ENCODE data around the gene CDH8. TPM values are rescaled to one million over a fixed set of nuclear protein-coding genes. Genes with fewer than 3 reads are reported as not detected.

Gene CDH8
- total and polyA plus RNA-seq, 2 donors (not counting 3 experiments of a cell fraction or from before 2014, with no cell fraction given) = not detected

DNA sequence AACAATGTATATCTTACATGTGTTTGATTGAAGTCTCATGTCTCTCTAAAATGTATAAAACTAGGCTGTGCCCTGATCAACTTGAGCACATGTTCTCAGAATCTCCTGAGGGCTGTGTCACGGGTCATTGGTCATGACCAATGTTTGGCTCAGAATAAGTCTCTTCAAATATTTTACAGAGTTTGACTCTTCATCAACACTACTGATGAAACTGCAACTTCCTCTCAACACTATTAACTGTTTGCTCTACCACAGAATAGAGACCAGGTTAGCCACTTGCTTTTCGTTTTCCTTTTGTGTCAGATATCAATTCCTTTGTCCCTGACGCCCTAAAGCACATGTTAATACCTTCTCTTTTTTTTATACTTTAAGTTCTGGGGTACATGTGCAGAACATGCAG, 358.1 kb downstream of the CDH8 start:
- intact Hi-C loops (cut with micrococcal nuclease) = no loop called here
- Histone ChIP-seq H3K9ac (replicated peaks; ENCODE audit: extremely low read depth, insufficient read depth, low read length) (no peak overlapping the region), H4K20me1 (replicated peaks; ENCODE audit: control insufficient read depth, extremely low read depth, insufficient read depth, low read length) (no peaks in the 10 kb centered on the region), H3K27me3 (ENCODE audit: control insufficient read depth in 2 of 2, insufficient read depth in 2 of 2, low read length in 2 of 2) (no peaks in the 10 kb centered on the region), H3K4me1 (ENCODE audit: control insufficient read depth, extremely low read depth, insufficient read depth, low read length) (no peaks in the 10 kb centered on the region), H3K4me3 (replicated peaks in 1 of 3; ENCODE audit: insufficient read depth in 1 of 3, low read depth in 1 of 3, low read length in 3 of 3) (no peak overlapping the region), H2AFZ (ENCODE audit: low read depth, low read length) (no peak overlapping the region), H3K79me2 (ENCODE audit: control insufficient read depth, insufficient read depth, low read length) (no peaks in the 10 kb centered on the region), H3K9me1 (replicated peaks; ENCODE audit: control insufficient read depth, extremely low read depth, insufficient read depth, low read length) (no peaks in the 10 kb centered on the region), H3K4me2 (ENCODE audit: insufficient read depth, low read length) (no peak overlapping the region), H3K36me3 (ENCODE audit: control insufficient read depth in 2 of 2, extremely low read depth in 1 of 2, insufficient read depth in 2 of 2, low read length in 2 of 2) (no peaks in the 10 kb centered on the region), H3K27ac (ENCODE audit: insufficient read depth, low read depth, low read length) (no peak overlapping the region), H3K9me3 (replicated peaks; ENCODE audit: control insufficient read depth, insufficient read depth, low read length) (no peaks in the 10 kb centered on the region)
- DNase-seq (ENCODE audit: low read depth, low spot score) (no peak), FAIRE-seq (no peak)
- no TSS peak for BruUV-seq (replicated peaks)
- CTCF ChIA-PET = no interaction called here
- TF ChIP-seq MYC (IDR thresholded peaks at IDR 0.05; ENCODE audit: low read depth, low read length) (no peak), POLR2A (IDR thresholded peaks at IDR 0.05; ENCODE audit: low read depth, low read length) (no peak), EZH2 (IDR thresholded peaks at IDR 0.05; ENCODE audit: borderline replicate concordance, low read depth, low read length, severe bottlenecking) (no peak), GATA2 (IDR thresholded peaks at IDR 0.05; ENCODE audit: insufficient read depth, insufficient read length, low read depth, low read length) (no peak), JUN (IDR thresholded peaks at IDR 0.05; ENCODE audit: borderline replicate concordance, insufficient read depth, insufficient read length, low read depth) (no peak), POLR2AphosphoS5 (IDR thresholded peaks at IDR 0.05; ENCODE audit: insufficient read depth, low read depth, low read length) (no peak), FOS (IDR thresholded peaks at IDR 0.05; ENCODE audit: borderline replicate concordance, insufficient read depth, low read length) (no peak)
- TF ChIP-seq, protein P1, sequence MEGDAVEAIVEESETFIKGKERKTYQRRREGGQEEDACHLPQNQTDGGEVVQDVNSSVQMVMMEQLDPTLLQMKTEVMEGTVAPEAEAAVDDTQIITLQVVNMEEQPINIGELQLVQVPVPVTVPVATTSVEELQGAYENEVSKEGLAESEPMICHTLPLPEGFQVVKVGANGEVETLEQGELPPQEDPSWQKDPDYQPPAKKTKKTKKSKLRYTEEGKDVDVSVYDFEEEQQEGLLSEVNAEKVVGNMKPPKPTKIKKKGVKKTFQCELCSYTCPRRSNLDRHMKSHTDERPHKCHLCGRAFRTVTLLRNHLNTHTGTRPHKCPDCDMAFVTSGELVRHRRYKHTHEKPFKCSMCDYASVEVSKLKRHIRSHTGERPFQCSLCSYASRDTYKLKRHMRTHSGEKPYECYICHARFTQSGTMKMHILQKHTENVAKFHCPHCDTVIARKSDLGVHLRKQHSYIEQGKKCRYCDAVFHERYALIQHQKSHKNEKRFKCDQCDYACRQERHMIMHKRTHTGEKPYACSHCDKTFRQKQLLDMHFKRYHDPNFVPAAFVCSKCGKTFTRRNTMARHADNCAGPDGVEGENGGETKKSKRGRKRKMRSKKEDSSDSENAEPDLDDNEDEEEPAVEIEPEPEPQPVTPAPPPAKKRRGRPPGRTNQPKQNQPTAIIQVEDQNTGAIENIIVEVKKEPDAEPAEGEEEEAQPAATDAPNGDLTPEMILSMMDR (IDR thresholded peaks at IDR 0.05; ENCODE audit: extremely low read depth in 1 of 2, insufficient read depth in 1 of 2, low read depth in 1 of 2, low read length in 2 of 2) = no peak
- POLR2A ChIA-PET = no interaction called here
- dilution Hi-C loops (cut with MboI; ENCODE audit: extremely low pct_ligation_motif_present, low sequenced_read_pairs) = no loop called here
